Lung (tissue), 12 donors: Measurements from ENCODE around the gene DIPK1B. TPM values are rescaled to one million over a fixed set of nuclear protein-coding genes. Genes with fewer than 3 reads are reported as not detected.

Experiments
- ATAC-seq: fragments of 200-7000 bp; cut with Tn5 transposase; one replicate; pipeline ENCODE4 v1.9.1; 2020; ENCODE audit warnings: moderate number of reproducible peaks; ENCODE audit not compliant: insufficient read depth, low FRiP score
- DNase-seq, 3 donors: peaks; one replicate each; pipeline ENCODE4 v3.0.0-alpha.2; 2013 to 2017
- H3K27ac ChIP-seq, 2 donors: one replicate each; pipeline ENCODE4 v1.5.1; 2013; ENCODE audit warnings: mild to moderate bottlenecking in 2 of 2, moderate library complexity in 2 of 2, control low read depth in 1 of 2, inconsistent platforms in 1 of 2, low read depth in 1 of 2, low read length in 1 of 2
- H3K27me3 ChIP-seq, 3 donors: one replicate each; pipeline ENCODE4 v1.5.1; 2013; ENCODE audit warnings: low read length in 2 of 3; ENCODE audit not compliant: control insufficient read depth in 3 of 3, insufficient read depth in 3 of 3
- H3K36me3 ChIP-seq, 4 donors: one replicate each; pipeline ENCODE4 v1.5.1; 2013; ENCODE audit warnings: low read length in 4 of 4, mild to moderate bottlenecking in 1 of 4, moderate library complexity in 1 of 4; ENCODE audit not compliant: control insufficient read depth in 4 of 4, insufficient read depth in 4 of 4
- H3K4me1 ChIP-seq, 5 donors: one replicate each; pipeline ENCODE4 v1.5.1; 2013; ENCODE audit warnings: low read length in 5 of 5, mild to moderate bottlenecking in 2 of 5, moderate library complexity in 1 of 5; ENCODE audit not compliant: control insufficient read depth in 5 of 5, insufficient read depth in 5 of 5
- H3K4me3 ChIP-seq: one replicate; pipeline ENCODE4 v1.5.1; 2013; ENCODE audit warnings: mild to moderate bottlenecking, control low read depth, moderate library complexity
- H3K9ac ChIP-seq, 2 donors: one replicate each; pipeline ENCODE4 v1.5.1; 2013; ENCODE audit warnings: low read length in 2 of 2, control low read depth in 1 of 2; ENCODE audit not compliant: insufficient read depth in 1 of 2
- H3K9me3 ChIP-seq, 4 donors: one replicate each; pipeline ENCODE4 v1.5.1; 2013; ENCODE audit warnings: low read length in 3 of 4, mild to moderate bottlenecking in 1 of 4, moderate library complexity in 1 of 4; ENCODE audit not compliant: control insufficient read depth in 4 of 4, insufficient read depth in 3 of 4
- CTCF ChIP-seq: IDR thresholded peaks from 2 replicates; pipeline ENCODE4 v1.5.1; 2012; ENCODE audit warnings: mild to moderate bottlenecking; ENCODE audit errors: control extremely low read depth, extremely low read depth
- WGBS, 2 donors: extraction: QIAGEN DNeasy Blood & Tissue Kit; methylation state at CpG; one replicate each; pipeline ENCODE4 v1.1.7; 2013; 5-methylcytosine and 5-hydroxymethylcytosine counted together
- polyA plus RNA-seq, 2 donors: library from polyadenylated mRNA; stranded (reverse); fragments of 200-250 nt; gene quantifications; one replicate each; pipeline ENCODE4 v1.2.1, GENCODE V29; 2013
- total RNA-seq, 2 donors: library from RNA; depleted of rRNA in 1 of 2; stranded (reverse); fragments of >200 nt in 1 of 2; gene quantifications; one replicate each; pipeline ENCODE4 v1.2.1, GENCODE V29; 2014 to 2021
- donor health status: control.
- donor health status: control.
- donor health status: Bipolar disorder and iron deficiency.
- donor health status: healthy.
- donor health status: DM: yes; HTN: yes; CAD: no.

The DIPK1B gene
- total and polyA plus RNA-seq, 4 donors = 12.5 to 26.7 (median 13.9) TPM

DNA sequence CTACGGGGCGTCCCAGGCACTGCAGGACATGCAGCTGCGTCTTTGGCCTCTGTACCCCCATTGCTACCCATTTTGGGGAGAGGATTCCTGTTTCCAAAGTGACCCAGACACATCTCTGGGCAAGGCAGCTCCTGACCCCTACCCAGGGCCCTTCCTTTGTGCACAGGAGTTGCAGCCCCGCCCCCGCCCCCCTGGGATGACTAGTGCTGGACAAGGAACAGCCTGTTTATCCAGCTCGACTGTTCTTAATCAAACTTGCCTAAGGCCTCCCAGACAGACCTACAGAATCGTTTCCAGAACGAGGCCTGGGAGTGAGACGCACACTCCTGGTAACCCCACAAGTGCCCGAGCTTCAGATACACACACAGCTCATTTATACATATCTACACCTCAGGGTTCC is 13.2 kb downstream of the DIPK1B start:
- Histone ChIP-seq H3K27ac (peak overlapping the region in 1 of 2 donors; percentile 0), H3K9ac (no peak overlapping the region)
- ATAC-seq = no peak

DNA sequence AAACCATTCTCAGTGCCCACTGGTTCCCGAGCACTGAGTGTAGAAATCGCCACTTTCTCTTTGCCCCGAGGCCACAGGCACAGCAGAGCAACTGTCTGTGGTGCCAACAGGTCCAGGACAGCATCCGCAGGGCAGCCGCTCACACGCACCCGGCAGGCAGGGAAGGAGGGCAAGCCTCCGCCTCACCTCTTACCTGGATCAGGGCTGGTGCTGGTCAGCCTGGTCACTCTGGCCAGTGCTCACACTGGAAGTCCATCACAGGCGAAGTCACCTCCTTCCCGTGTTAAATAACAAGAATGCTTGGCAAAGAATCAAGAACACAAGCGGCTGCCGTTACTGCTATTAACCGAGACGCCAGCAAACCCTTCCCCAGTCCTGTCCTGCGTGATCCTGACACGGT is 13.7 kb downstream of the DIPK1B start:
- peak overlapping the region; percentile 0 to 35 for H3K27ac ChIP-seq
- H3K4me1 ChIP-seq = peaks cover 0 to 32% (median 16%) of the 10 kb centered on the region in 5 donors
- DNase-seq (no peak), ATAC-seq (no peak)
- H3K27me3 ChIP-seq = no peaks in the 10 kb centered on the region
- TF ChIP-seq CTCF = no peak
- H3K36me3 ChIP-seq = peaks cover 5 to 47% (median 24%) of the 10 kb centered on the region in 4 donors
- H3K9me3 ChIP-seq = no peaks in the 10 kb centered on the region
- no peak overlapping the region for H3K9ac ChIP-seq
- H3K4me3 ChIP-seq = no peak overlapping the region
- WGBS, 2 donors = 62 to 64% methylated on average over 16 of the region's 16 CpGs

More for the DNA sequence above, 13.2 kb downstream of the DIPK1B start:
- H3K27me3 ChIP-seq = no peaks in the 10 kb centered on the region
- peaks cover 0 to 37% (median 18%) of the 10 kb centered on the region in 5 donors for H3K4me1 ChIP-seq
- peaks cover 5 to 47% (median 24%) of the 10 kb centered on the region in 4 donors for H3K36me3 ChIP-seq
- no peak for DNase-seq
- no peak overlapping the region for H3K4me3 ChIP-seq
- WGBS, 2 donors = 73 to 78% methylated on average over 10 of the region's 10 CpGs
- TF ChIP-seq CTCF = no peak
- no peaks in the 10 kb centered on the region for H3K9me3 ChIP-seq

DNA sequence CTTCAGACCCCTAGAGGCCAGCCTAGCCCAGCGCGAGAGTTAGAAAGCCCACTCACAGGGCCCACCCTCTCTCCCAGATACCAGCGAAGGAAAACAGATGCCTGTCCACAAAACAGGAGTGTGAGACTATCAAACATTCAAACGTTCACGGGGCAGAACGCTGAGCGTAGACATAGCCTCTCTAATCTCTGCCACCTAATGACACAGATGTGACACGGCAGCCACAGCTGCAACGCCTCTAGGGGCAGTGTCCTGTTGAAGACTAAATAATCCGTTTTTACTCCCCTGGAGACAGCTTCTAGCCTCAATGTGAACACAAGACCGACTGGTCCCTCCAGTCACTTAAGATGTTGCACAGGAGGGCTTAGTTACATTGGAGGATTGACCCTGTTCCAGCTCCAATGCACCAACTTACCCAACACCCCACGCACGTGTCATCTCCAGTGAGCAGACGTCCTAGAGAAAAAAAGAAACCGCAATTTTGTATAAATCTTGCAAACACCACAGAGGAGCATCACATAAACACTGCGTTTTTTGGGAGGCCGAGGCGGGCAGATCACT is 14.3 kb downstream of the DIPK1B start:
- peaks cover 5 to 42% (median 24%) of the 10 kb centered on the region in 4 donors for H3K36me3 ChIP-seq
- no peak overlapping the region for H3K9ac ChIP-seq
- DNase-seq (peak in 1 of 3 donors; percentile 44), ATAC-seq (no peak)
- no peaks in the 10 kb centered on the region for H3K9me3 ChIP-seq
- WGBS, 2 donors = 14 to 20% methylated on average over 18 of the region's 18 CpGs
- peak overlapping the region; percentile 47 for H3K4me3 ChIP-seq
- peak; percentile 16 for TF ChIP-seq CTCF
- peaks cover 0 to 28% (median 16%) of the 10 kb centered on the region in 5 donors for H3K4me1 ChIP-seq
- H3K27ac ChIP-seq = peak overlapping the region in 1 of 2 donors; percentile 35
- no peaks in the 10 kb centered on the region for H3K27me3 ChIP-seq

DNA sequence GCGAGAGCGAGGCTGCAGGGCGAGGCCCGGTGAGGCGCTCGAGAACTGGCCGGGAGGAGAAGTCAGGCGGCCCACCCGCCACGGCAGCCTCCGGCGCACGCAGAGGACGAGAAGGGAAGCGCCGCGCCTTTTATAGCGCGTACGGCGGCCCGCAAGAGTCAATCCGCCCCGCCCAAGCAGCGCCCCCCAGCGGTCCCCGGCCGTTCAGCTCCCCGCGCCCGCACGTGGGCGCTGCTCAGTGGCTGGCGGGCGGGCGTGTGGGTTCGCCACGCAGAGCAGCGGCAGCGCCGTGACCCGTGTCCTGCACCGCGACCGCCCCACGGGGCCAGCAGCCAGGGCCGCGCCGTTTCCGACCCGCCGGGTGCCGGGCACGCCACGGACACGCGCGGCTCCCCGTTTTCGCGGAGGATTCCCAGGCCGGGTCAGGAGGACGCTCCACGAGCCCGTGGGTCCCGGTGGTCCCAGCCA is 15.7 kb downstream of the DIPK1B start:
- Histone ChIP-seq H3K27ac (peak overlapping the region; percentile 50 to 91), H3K9ac (no peak overlapping the region), H3K4me1 (peaks cover 0 to 28% (median 11%) of the 10 kb centered on the region in 5 donors), H3K4me3 (peak overlapping the region; percentile 74), H3K27me3 (no peaks in the 10 kb centered on the region), H3K36me3 (peaks cover 4 to 28% (median 24%) of the 10 kb centered on the region in 4 donors), H3K9me3 (no peaks in the 10 kb centered on the region)
- peak; percentile 89 for ATAC-seq
- TF ChIP-seq CTCF = peak; percentile 90
- WGBS, 2 donors = 1% methylated on average over 28 to 66 of the region's 66 CpGs
- peak; percentile 84 to 93 (median 91) for DNase-seq
